ENCODE data around the gene LHX1. TPM values are rescaled to one million over a fixed set of nuclear protein-coding genes. Genes with fewer than 3 reads are reported as not detected.

Gene LHX1
- polyA plus RNA-seq, 6 donors from 2014 or later, result not detected

DNA sequence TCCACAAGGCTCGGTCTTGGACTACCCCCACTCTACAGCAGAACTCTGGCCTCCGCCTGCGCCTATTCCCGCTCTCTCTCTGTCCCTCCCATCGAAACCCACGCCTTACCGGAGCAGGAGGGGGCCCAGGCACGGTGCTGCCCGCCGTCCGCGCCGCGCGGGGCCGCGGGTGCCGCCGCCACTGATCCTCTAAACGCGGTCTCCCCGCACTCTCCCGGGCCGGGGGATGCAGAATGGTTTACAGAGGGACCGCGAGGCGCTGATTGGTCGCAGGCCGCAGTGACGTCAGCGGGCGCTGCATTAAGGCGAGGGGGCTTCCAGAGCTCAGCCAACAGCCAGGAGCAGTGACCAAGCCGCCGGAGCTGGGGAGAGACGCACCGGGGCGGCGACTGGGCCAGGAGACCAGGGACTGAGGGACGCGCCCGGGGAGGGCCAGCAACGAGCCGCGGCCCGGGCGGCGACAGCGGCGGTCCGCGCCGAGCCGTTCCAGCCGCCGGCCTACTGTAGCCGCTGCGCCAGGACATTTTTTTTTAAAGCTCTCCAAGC is 747 bp upstream of the LHX1 start:
- H3K4me3 Mint-ChIP-seq, result peak overlapping the region; percentile 83 to 90 (median 86)
- peaks cover 61 to 94% (median 84%) of the 10 kb centered on the region in 3 donors for H3K27me3 Mint-ChIP-seq
- peaks cover 0 to 14% (median 5%) of the 10 kb centered on the region in 7 donors for H3K9me3 Mint-ChIP-seq
- ATAC-seq (ENCODE audit: low read depth in 2 of 2) (peak in 1 of 2 donors; percentile 15), DNase-seq (no peak)
- H3K36me3 Mint-ChIP-seq, result no peaks in the 10 kb centered on the region
- peaks cover 66 to 82% (median 78%) of the 10 kb centered on the region in 3 donors for H3K4me1 Mint-ChIP-seq
- H3K27ac Mint-ChIP-seq, result peak overlapping the region in 4 of 6 donors; percentile 59 to 94 (median 82)

DNA sequence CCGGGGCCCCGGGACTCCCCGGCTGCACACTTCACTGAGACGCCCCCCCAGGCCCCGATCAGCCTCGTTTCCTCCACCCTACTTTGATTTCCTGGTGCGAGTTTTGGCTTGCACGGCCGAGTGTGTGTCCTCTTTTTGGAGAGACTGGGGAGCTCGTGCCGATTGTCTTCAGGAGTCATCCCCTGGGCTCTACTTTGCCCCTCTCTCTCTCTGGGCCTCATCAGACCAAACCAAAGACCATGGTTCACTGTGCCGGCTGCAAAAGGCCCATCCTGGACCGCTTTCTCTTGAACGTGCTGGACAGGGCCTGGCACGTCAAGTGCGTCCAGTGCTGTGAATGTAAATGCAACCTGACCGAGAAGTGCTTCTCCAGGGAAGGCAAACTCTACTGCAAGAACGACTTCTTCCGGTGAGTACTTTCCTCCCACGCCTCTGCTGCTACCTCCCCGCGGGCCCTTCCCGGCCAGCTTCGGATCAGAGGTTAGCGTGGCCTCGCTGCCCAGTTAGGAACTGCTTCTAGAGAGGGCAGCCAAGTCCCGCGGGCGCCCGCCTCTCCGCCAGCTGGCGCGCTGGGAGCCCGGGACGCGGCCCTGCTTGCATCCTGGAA is 787 bp downstream of the LHX1 start:
- DNase-seq (no peak), ATAC-seq (ENCODE audit: low read depth in 2 of 2) (peak; percentile 38 to 40)
- Mint-ChIP-seq H3K27ac (peak overlapping the region in 5 of 6 donors; percentile 24 to 95 (median 85)), H3K4me3 (peak overlapping the region; percentile 83 to 90 (median 88)), H3K9me3 (peaks cover 0 to 16% (median 7%) of the 10 kb centered on the region in 7 donors), H3K36me3 (no peaks in the 10 kb centered on the region), H3K4me1 (peaks cover 53 to 71% (median 66%) of the 10 kb centered on the region in 3 donors), H3K27me3 (peaks cover 49 to 83% (median 74%) of the 10 kb centered on the region in 3 donors)

DNA sequence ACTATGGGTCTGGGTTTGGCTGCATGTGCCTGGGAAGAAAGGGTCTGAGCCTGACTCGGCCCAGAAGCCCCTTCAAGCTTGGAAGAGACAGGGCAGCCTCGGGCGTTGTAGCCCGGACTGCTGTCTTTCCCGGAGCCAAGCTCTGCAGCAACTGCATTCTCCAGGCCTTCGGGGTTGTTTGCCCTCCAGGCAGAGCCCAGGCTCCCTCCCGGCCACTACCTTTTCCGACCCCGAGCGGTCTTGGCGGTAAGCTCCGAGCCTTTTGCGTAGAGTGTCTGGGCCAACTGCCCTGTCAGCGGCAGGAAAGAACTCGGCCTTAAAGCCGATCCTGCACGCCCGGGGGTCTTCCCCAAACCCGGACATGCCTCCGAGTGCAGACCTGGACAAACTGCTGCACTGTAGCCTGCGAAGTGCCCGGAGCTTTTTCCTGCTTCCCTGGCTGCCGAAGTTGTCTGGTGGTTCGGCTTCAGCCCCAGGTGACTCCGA is 1.3 kb downstream of the LHX1 start:
- Mint-ChIP-seq H3K36me3 (no peaks in the 10 kb centered on the region), H3K4me3 (peak overlapping the region; percentile 75 to 89 (median 83)), H3K9me3 (peaks cover 0 to 18% (median 8%) of the 10 kb centered on the region in 7 donors), H3K27ac (peak overlapping the region in 5 of 6 donors; percentile 76 to 95 (median 88)), H3K4me1 (peaks cover 53 to 65% (median 60%) of the 10 kb centered on the region in 3 donors), H3K27me3 (peaks cover 49 to 83% (median 72%) of the 10 kb centered on the region in 3 donors)
- DNase-seq (no peak), ATAC-seq (ENCODE audit: low read depth in 2 of 2) (no peak)

DNA sequence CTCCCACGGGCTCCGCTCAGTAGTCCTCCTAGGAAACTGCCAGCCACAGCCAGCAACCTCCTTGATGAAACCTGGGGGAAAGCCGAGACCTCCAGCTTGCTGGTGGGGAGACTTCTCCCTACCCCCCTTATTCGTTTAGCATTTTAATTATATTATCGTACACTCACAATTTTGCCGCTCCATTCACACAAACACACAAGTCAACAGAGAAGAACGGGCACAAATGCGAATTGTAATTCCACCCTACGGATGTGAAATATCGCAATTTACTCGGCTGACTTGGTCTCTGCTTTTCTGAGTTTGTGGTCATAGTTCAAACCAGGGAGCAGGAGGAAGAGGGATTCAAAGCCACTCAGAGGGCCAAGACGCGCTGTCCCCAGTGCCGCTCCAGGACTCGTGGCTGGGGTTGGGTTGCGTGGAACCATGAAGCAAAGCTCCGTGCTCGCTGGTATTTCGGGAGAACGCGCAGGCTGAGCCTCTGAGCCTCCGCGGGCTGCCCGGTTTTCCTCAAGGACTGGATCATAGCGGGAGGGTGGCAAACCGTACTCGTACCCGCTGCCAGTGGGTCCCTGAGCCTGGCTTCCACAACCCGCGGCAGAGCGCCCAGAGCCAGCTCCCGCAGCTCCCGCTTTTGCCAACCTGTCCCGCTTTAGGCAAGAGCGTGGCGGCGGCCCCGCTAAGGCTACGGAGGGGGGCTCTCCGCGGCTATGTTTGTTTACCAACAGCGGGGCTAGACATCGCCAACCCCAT is 2.0 kb downstream of the LHX1 start:
- peaks cover 0 to 15% (median 11%) of the 10 kb centered on the region in 7 donors for H3K9me3 Mint-ChIP-seq
- H3K36me3 Mint-ChIP-seq, result no peaks in the 10 kb centered on the region
- ATAC-seq (ENCODE audit: low read depth in 2 of 2) (no peak), DNase-seq (no peak)
- H3K27me3 Mint-ChIP-seq, result peaks cover 48 to 81% (median 73%) of the 10 kb centered on the region in 3 donors
- H3K4me3 Mint-ChIP-seq, result peak overlapping the region; percentile 69 to 89 (median 80)
- H3K4me1 Mint-ChIP-seq, result peaks cover 54 to 59% (median 57%) of the 10 kb centered on the region in 3 donors
- H3K27ac Mint-ChIP-seq, result peak overlapping the region in 5 of 6 donors; percentile 81 to 97 (median 88)

DNA sequence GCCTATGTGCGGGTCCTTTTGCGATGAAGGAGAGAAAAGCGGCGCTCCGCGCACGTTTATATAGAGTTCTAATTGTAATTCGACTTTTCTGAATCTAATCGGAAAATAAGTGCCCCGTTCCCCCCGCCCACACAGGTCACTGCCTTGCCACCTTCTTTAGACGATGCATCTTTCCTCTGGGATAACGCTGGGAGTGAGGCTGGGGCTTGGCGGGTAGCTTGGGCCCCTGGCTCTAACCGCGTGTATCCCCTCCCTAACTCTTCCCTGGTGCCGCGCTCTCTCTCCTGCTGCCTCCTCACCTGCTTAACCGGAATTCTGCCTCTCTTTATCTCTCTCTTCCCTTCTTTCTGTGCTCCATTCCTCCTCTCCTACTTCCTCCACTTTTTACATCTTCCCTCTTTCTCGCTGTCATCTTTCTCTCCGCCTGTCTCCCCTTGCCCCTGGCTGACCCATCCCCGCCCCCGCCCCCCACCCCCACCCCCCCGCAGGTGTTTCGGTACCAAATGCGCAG is 2.6 kb downstream of the LHX1 start:
- Mint-ChIP-seq H3K27ac (peak overlapping the region in 4 of 6 donors; percentile 81 to 97 (median 90)), H3K4me1 (peaks cover 54 to 58% (median 57%) of the 10 kb centered on the region in 3 donors), H3K36me3 (no peaks in the 10 kb centered on the region), H3K4me3 (peak overlapping the region in 5 of 8 donors; percentile 39 to 89 (median 85)), H3K9me3 (peaks cover 0 to 15% (median 11%) of the 10 kb centered on the region in 7 donors), H3K27me3 (peaks cover 54 to 83% (median 72%) of the 10 kb centered on the region in 3 donors)
- ATAC-seq (ENCODE audit: low read depth in 2 of 2), result no peak
- no peak for DNase-seq

DNA sequence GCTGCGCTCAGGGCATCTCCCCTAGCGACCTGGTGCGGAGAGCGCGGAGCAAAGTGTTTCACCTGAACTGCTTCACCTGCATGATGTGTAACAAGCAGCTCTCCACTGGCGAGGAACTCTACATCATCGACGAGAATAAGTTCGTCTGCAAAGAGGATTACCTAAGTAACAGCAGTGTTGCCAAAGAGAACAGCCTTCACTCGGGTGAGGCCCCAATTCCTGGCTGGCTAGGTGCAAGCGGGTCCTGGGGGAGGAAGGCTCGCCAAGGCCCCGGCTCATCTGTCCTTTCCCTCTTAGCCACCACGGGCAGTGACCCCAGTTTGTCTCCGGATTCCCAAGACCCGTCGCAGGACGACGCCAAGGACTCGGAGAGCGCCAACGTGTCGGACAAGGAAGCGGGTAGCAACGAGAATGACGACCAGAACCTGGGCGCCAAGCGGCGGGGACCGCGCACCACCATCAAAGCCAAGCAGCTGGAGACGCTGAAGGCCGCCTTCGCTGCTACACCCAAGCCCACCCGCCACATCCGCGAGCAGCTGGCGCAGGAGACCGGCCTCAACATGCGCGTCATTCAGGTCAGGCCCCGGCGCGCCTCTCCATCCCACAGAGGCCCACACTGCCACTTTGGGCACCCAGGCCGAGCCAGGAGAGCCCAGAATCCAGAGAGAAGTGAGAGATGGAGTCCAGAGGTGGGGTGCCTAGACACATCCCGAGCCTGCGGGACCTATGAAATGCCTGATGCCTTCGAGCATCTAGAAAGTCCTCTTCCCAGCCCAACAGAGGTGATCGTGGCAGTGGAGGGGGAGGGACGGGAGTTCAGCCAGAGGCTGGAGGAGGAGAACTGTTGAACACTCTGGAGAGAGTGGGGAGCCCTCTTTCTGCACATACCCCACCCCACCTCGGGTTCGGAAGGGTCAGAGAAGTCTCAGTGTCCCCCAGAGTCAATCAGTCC is 3.3 kb downstream of the LHX1 start:
- H3K27ac Mint-ChIP-seq, result peak overlapping the region in 4 of 6 donors; percentile 76 to 97 (median 83)
- H3K27me3 Mint-ChIP-seq, result peaks cover 53 to 83% (median 65%) of the 10 kb centered on the region in 3 donors
- DNase-seq (no peak), ATAC-seq (ENCODE audit: low read depth in 2 of 2) (no peak)
- peaks cover 0 to 15% (median 9%) of the 10 kb centered on the region in 7 donors for H3K9me3 Mint-ChIP-seq
- peak overlapping the region in 6 of 8 donors; percentile 25 to 89 (median 66) for H3K4me3 Mint-ChIP-seq
- peaks cover 49 to 50% (median 50%) of the 10 kb centered on the region in 3 donors for H3K4me1 Mint-ChIP-seq
- no peaks in the 10 kb centered on the region for H3K36me3 Mint-ChIP-seq

DNA sequence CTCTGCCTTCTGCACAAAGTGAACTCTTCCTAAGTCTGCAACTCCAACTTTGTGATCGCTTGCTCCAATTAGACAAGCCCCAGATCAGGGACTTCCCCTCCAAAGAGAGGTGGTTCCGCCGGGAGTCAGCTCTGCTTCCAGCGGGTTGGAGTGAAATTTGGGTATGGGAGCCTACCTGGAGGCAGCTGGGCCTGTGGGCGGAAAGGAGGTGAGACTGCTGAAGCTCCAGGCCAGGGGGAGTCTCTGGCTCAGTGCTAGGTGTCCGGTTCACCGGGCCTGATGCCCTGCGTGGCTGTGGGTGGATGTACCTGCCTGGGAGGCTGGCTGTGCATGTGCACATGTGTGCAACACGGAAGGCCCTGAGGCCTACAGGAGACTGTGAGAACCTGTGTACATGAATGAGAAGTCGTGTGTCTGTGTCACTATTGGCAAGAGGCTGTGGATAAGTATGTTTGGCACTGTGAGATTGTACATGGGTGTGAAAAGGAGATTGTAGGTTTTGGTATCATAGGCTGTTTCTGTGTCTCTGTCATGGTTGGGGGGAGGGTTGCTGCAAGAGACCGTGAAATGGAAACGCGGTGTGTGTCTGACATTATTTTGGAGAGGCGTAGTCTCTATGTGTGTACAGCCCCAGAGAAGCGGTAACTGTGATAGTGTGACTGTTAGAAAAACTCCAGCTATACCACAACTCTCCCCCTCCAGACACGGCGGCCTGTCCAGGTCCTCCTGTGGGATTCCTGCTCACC is 4.2 kb downstream of the LHX1 start:
- ATAC-seq (ENCODE audit: low read depth in 2 of 2) (no peak), DNase-seq (no peak)
- Mint-ChIP-seq H3K4me3 (peak overlapping the region; percentile 25 to 82 (median 64)), H3K36me3 (no peaks in the 10 kb centered on the region), H3K27ac (peak overlapping the region in 5 of 6 donors; percentile 6 to 95 (median 85)), H3K9me3 (peaks cover 0 to 15% (median 9%) of the 10 kb centered on the region in 7 donors), H3K4me1 (peaks cover 43% of the 10 kb centered on the region in 3 donors), H3K27me3 (peaks cover 55 to 79% (median 60%) of the 10 kb centered on the region in 3 donors)

DNA sequence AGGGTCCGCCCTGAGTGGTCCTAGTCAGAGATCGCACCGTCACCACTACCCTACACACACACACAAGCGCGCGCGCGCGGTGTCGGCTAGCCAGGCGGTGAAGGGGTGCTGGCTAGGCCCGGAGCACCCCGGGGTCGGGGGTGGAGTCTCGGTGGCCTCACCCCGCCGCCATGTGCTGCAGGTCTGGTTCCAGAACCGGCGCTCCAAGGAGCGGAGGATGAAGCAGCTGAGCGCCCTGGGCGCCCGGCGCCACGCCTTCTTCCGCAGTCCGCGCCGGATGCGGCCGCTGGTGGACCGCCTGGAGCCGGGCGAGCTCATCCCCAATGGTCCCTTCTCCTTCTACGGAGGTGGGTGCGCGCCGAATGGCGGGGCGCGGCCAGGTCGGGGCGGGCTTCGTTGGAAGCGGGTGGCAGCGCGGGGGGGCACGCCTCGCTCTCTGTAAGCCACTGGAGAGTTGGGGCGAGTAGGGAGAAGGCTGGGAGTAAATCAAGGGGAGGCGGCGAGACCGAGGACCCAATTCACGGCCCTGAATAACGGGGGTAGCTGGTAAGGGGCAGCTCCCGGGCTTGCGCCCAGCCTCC is 4.8 kb downstream of the LHX1 start:
- Mint-ChIP-seq H3K27me3 (peaks cover 58 to 79% (median 64%) of the 10 kb centered on the region in 3 donors), H3K9me3 (peaks cover 0 to 15% (median 9%) of the 10 kb centered on the region in 7 donors), H3K27ac (peak overlapping the region in 5 of 6 donors; percentile 6 to 95 (median 85)), H3K36me3 (peaks cover 0 to 5% of the 10 kb centered on the region in 2 donors), H3K4me3 (peak overlapping the region in 7 of 8 donors; percentile 25 to 82 (median 55)), H3K4me1 (peaks cover 38 to 43% (median 39%) of the 10 kb centered on the region in 3 donors)
- ATAC-seq (ENCODE audit: low read depth in 2 of 2) (no peak), DNase-seq (no peak)

DNA sequence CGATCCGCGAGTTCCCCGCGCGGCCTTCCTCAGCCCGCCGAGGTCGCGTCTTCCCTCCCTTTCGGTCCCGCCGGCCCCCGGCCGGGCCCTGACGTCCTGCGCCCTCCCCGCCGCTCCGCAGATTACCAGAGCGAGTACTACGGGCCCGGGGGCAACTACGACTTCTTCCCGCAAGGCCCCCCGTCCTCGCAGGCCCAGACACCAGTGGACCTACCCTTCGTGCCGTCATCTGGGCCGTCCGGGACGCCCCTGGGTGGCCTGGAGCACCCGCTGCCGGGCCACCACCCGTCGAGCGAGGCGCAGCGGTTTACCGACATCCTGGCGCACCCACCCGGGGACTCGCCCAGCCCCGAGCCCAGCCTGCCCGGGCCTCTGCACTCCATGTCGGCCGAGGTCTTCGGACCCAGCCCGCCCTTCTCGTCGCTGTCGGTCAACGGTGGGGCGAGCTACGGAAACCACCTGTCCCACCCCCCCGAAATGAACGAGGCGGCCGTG is 5.4 kb downstream of the LHX1 start:
- H3K9me3 Mint-ChIP-seq, result peaks cover 0 to 15% (median 9%) of the 10 kb centered on the region in 7 donors
- H3K27ac Mint-ChIP-seq, result peak overlapping the region in 1 of 6 donors; percentile 51
- peaks cover 0 to 5% of the 10 kb centered on the region in 2 donors for H3K36me3 Mint-ChIP-seq
- ATAC-seq (ENCODE audit: low read depth in 2 of 2) (no peak), DNase-seq (no peak)
- peaks cover 58 to 79% (median 62%) of the 10 kb centered on the region in 3 donors for H3K27me3 Mint-ChIP-seq
- H3K4me1 Mint-ChIP-seq, result peaks cover 34 to 38% (median 35%) of the 10 kb centered on the region in 3 donors
- peak overlapping the region in 2 of 8 donors; percentile 9 to 25 for H3K4me3 Mint-ChIP-seq

DNA sequence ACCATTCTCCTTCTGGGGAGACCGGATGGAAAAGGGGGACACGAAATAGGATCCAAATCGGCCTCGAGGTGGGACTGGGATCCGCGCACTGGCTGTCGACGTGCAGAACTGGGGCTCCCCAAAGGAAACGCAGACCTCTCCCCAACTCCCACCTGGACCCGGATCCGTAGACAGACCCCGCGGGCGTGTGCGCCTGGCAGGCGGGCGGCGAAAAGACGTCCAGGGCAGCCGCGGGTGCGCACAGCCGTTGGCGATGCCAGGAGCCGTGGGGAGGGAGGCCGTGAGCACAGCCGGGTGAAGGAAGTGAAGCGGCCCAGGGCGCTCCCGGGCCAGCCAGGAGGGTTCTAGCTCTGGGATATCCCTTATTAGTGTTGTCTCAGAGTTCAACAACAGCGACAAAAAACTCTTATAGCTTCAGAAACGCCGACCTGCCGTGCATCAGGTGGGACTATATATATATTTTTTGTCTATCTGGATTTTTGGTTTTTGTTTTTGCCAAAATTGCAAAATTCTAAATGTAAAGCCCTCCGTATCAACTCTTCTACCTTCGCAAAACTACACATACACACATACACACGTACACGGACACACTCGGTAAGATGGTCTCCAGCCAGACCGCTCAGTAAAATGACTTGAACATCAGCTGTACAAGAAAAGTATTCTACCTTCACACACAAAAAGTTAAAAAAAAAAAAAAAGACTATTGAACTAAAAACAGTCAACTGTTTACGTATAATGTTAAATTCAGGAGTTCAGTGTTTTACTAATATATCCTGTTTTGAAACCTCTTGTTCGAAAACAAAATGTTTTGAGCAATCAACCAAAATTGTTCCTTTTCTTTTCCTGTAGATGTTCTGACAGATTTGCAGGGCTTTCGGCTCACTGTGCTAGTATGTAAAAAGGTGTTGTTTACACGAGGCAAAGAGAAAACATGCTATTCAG is 6.2 kb downstream of the LHX1 start:
- H3K36me3 Mint-ChIP-seq, result peaks cover 0 to 5% of the 10 kb centered on the region in 2 donors
- peak overlapping the region in 3 of 6 donors; percentile 62 to 79 (median 62) for H3K27ac Mint-ChIP-seq
- H3K4me3 Mint-ChIP-seq, result peak overlapping the region in 4 of 8 donors; percentile 29 to 73 (median 40)
- peaks cover 55 to 72% (median 55%) of the 10 kb centered on the region in 3 donors for H3K27me3 Mint-ChIP-seq
- peaks cover 34 to 41% (median 37%) of the 10 kb centered on the region in 3 donors for H3K4me1 Mint-ChIP-seq
- no peak for ATAC-seq (ENCODE audit: low read depth in 2 of 2)
- DNase-seq, result no peak
- peaks cover 0 to 15% (median 9%) of the 10 kb centered on the region in 7 donors for H3K9me3 Mint-ChIP-seq
